Liver (tissue), 9 donors: ENCODE measurements around the gene CDC42SE2. TPM values are rescaled to one million over a fixed set of nuclear protein-coding genes. Genes with fewer than 3 reads are reported as not detected.

Source experiments
- DNase-seq: peaks from one replicate; pipeline ENCODE4 v3.0.0-alpha.2; 2017; ENCODE audit warnings: low spot score
- H3K27ac ChIP-seq, 2 donors: one replicate each; pipeline ENCODE4 v1.7.0; 2013; ENCODE audit warnings: inconsistent platforms in 2 of 2, low read length in 2 of 2, control low read depth in 1 of 2, low read depth in 1 of 2, mild to moderate bottlenecking in 1 of 2
- H3K27me3 ChIP-seq, 4 donors: one replicate each; pipeline versions ENCODE4 v1.6.1 to v1.7.0; 2013; ENCODE audit warnings: low read length in 3 of 4, inconsistent platforms in 1 of 4, mild to moderate bottlenecking in 1 of 4, moderate library complexity in 1 of 4; ENCODE audit not compliant: control insufficient read depth in 4 of 4, insufficient read depth in 4 of 4
- H3K36me3 ChIP-seq, 4 donors: one replicate each; pipeline versions ENCODE4 v1.6.1 to v1.7.0; 2013; ENCODE audit warnings: low read length in 3 of 4, mild to moderate bottlenecking in 3 of 4, low read depth in 1 of 4, moderate library complexity in 1 of 4; ENCODE audit not compliant: control insufficient read depth in 4 of 4, insufficient read depth in 3 of 4
- H3K4me1 ChIP-seq, 4 donors: one replicate each; pipeline versions ENCODE4 v1.6.1 to v1.7.0; 2013; ENCODE audit warnings: low read length in 3 of 4, mild to moderate bottlenecking in 3 of 4, moderate library complexity in 1 of 4; ENCODE audit not compliant: control insufficient read depth in 4 of 4, insufficient read depth in 4 of 4
- H3K4me3 ChIP-seq, 3 donors: one replicate each; pipeline versions ENCODE4 v1.6.1 to v1.7.0; 2013; ENCODE audit warnings: low read length in 3 of 3, control low read depth in 1 of 3, low read depth in 1 of 3, mild to moderate bottlenecking in 1 of 3
- H3K9ac ChIP-seq, 2 donors: one replicate each; pipeline ENCODE4 v1.7.0; 2013; ENCODE audit warnings: low read length in 2 of 2, mild to moderate bottlenecking in 2 of 2, moderate library complexity in 2 of 2, control low read depth in 1 of 2, low read depth in 1 of 2
- H3K9me3 ChIP-seq, 4 donors: one replicate each; pipeline versions ENCODE4 v1.6.1 to v1.7.0; 2013; ENCODE audit warnings: low read length in 3 of 4; ENCODE audit not compliant: control insufficient read depth in 4 of 4
- EGR1 ChIP-seq, 2 donors: IDR thresholded peaks; 2 replicates each; pipeline ENCODE4 v1.6.1; 2016 to 2018; ENCODE audit warnings: antibody characterized with exemption in 2 of 2, low read depth in 2 of 2
- FOXA1 ChIP-seq: IDR thresholded peaks from 2 replicates; pipeline ENCODE4 v1.6.1; 2016; ENCODE audit warnings: antibody characterized with exemption
- FOXA2 ChIP-seq: IDR thresholded peaks from 2 replicates; pipeline ENCODE4 v1.6.1; 2016; ENCODE audit warnings: antibody characterized with exemption
- GABPA ChIP-seq, 2 donors: IDR thresholded peaks in 1 of 2; conservative IDR thresholded peaks in 1 of 2; 2 replicates each; pipeline ENCODE4 v1.6.1; 2016; ENCODE audit warnings: antibody characterized with exemption in 2 of 2, mild to moderate bottlenecking in 1 of 2, moderate library complexity in 1 of 2
- HNF4A ChIP-seq, 2 donors: conservative IDR thresholded peaks; 2 replicates each; pipeline ENCODE4 v1.6.1; 2016; ENCODE audit warnings: antibody characterized with exemption in 2 of 2, mild to moderate bottlenecking in 2 of 2
- HNF4G ChIP-seq: IDR thresholded peaks from 2 replicates; pipeline ENCODE4 v1.6.1; 2016; ENCODE audit warnings: antibody characterized with exemption
- JUND ChIP-seq, 2 donors: IDR thresholded peaks; 2 replicates each; pipeline ENCODE4 v1.6.1; 2016; ENCODE audit warnings: antibody characterized with exemption in 2 of 2
- NR2F2 ChIP-seq: IDR thresholded peaks from 2 replicates; pipeline ENCODE4 v1.6.1; 2016; ENCODE audit warnings: antibody characterized with exemption
- RAD21 ChIP-seq, 2 donors: IDR thresholded peaks; 2 replicates each; pipeline ENCODE4 v1.6.1; 2016; ENCODE audit warnings: antibody characterized with exemption in 2 of 2, mild to moderate bottlenecking in 2 of 2
- RXRA ChIP-seq, 2 donors: IDR thresholded peaks; 2 replicates each; pipeline ENCODE4 v1.6.1; 2017 to 2018; ENCODE audit warnings: antibody characterized with exemption in 2 of 2, mild to moderate bottlenecking in 1 of 2
- SP1 ChIP-seq: IDR thresholded peaks from 2 replicates; pipeline ENCODE4 v1.6.1; 2018; ENCODE audit warnings: antibody characterized with exemption, mild to moderate bottlenecking
- TAF1 ChIP-seq: conservative IDR thresholded peaks from 2 replicates; pipeline ENCODE4 v1.6.1; 2016; ENCODE audit warnings: antibody characterized with exemption, mild to moderate bottlenecking
- YY1 ChIP-seq: IDR thresholded peaks from 2 replicates; pipeline ENCODE4 v1.6.1; 2016; ENCODE audit warnings: antibody characterized with exemption, mild to moderate bottlenecking
- WGBS: extraction: QIAGEN DNeasy Blood & Tissue Kit; methylation state at CpG from one replicate; pipeline ENCODE4 v1.1.7; 2013; 5-methylcytosine and 5-hydroxymethylcytosine counted together
- polyA plus RNA-seq, 2 donors: library from polyadenylated mRNA; stranded (reverse) in 1 of 2; unstranded in 1 of 2; fragments of 200-250 nt in 1 of 2; fragments of >200 nt in 1 of 2; fragmentation: Nextera tagmentation in 1 of 2; extraction: Ambion mirVana in 1 of 2; gene quantifications; one replicate each; pipeline versions ENCODE4 v1.2.1 to v1.2.3, GENCODE V29; 2013 to 2015
- total RNA-seq, 2 donors: library from RNA; depleted of rRNA; stranded (reverse); fragments of >200 nt; gene quantifications; one replicate each; pipeline ENCODE4 v1.2.3, GENCODE V29; 2014
- TF ChIP-seq, protein P1 (sequence below): IDR thresholded peaks from 2 replicates; pipeline ENCODE4 v1.6.1; 2016; ENCODE audit warnings: antibody characterized with exemption
- TF ChIP-seq, protein P2 (sequence below): IDR thresholded peaks from 2 replicates; pipeline ENCODE4 v1.6.1; 2016; ENCODE audit warnings: antibody characterized with exemption
- TF ChIP-seq, protein P3 (sequence below): IDR thresholded peaks from 2 replicates; pipeline ENCODE4 v1.6.1; 2016; ENCODE audit warnings: antibody characterized with exemption
- TF ChIP-seq, protein P4 (sequence below): fragments of 150-350 bp; IDR thresholded peaks from 2 replicates; pipeline ENCODE4 v1.5.1; 2017; ENCODE audit warnings: improper control_type of control experiment, low read depth, low read length; ENCODE audit not compliant: missing input control
- TF ChIP-seq, protein P5 (sequence below): IDR thresholded peaks from 2 replicates; pipeline ENCODE4 v1.6.1; 2016; ENCODE audit warnings: antibody characterized with exemption, mild to moderate bottlenecking
- donor health status: healthy.
- donor health status: healthy.
- donor health status: healthy.
- donor health status: healthy.
- donor health status: healthy.

CDC42SE2 gene
- total and polyA plus RNA-seq, 4 donors, result 7.8 to 31.7 (median 17.0) TPM

DNA sequence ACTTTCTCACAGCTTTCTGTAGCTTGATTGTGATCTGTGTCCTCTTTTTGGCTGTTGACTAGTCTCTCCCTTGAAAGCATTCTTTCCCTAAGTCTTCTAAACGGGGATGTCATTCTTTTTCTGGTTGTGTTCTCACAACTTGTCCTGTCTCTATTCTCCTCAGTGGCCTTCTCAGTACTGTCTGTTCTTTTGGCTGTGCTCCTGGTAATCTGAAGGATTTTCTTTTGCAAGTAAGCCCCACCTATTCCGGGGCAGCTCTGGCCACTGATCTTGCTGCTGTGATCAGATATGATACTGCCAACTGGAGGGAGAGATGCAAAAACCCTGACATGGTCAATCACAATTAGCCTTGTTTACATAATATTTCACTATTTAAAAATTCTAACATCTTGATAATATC lies 172.2 kb downstream of the CDC42SE2 start:
- H3K4me3 ChIP-seq, result no peak overlapping the region
- H3K27ac ChIP-seq, result no peak overlapping the region
- no peaks in the 10 kb centered on the region for H3K9me3 ChIP-seq
- H3K4me1 ChIP-seq, result peaks cover 0 to 1% (median 0%) of the 10 kb centered on the region in 4 donors
- no peaks in the 10 kb centered on the region for H3K27me3 ChIP-seq
- 90% methylated on average over 2 of the region's 2 CpGs for WGBS
- no peak for DNase-seq
- TF ChIP-seq, protein P1, sequence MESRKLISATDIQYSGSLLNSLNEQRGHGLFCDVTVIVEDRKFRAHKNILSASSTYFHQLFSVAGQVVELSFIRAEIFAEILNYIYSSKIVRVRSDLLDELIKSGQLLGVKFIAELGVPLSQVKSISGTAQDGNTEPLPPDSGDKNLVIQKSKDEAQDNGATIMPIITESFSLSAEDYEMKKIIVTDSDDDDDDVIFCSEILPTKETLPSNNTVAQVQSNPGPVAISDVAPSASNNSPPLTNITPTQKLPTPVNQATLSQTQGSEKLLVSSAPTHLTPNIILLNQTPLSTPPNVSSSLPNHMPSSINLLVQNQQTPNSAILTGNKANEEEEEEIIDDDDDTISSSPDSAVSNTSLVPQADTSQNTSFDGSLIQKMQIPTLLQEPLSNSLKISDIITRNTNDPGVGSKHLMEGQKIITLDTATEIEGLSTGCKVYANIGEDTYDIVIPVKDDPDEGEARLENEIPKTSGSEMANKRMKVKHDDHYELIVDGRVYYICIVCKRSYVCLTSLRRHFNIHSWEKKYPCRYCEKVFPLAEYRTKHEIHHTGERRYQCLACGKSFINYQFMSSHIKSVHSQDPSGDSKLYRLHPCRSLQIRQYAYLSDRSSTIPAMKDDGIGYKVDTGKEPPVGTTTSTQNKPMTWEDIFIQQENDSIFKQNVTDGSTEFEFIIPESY, result no peak
- TF ChIP-seq EGR1 (IDR thresholded peaks at IDR 0.05; ENCODE audit: low read depth in 2 of 2), result no peak
- TF ChIP-seq, protein P2, sequence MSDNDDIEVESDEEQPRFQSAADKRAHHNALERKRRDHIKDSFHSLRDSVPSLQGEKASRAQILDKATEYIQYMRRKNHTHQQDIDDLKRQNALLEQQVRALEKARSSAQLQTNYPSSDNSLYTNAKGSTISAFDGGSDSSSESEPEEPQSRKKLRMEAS, result no peak
- H3K9ac ChIP-seq, result no peak overlapping the region
- peaks cover 9 to 38% (median 17%) of the 10 kb centered on the region in 4 donors for H3K36me3 ChIP-seq

DNA sequence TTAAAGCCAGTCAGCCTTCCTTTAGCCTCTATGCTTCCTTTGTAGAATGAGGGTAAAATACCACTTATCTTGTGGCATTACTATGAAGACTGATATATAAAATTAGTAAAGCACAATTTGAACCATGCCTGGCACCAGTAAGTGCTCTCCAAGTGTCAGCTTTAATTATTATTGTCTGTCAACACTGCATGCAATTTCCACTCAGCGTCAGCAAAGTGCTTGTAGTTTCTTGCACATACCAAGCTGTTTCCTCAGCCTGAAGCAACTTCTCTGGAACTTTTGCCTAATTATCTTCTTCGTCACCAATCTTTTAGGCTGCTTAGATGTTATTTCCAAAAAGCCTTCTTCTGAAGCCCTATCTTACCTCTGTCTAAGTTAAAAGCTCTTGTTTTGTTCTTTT lies 177.3 kb downstream of the CDC42SE2 start:
- TF ChIP-seq HNF4G, result no peak
- TF ChIP-seq TAF1, result no peak
- TF ChIP-seq, protein P3, sequence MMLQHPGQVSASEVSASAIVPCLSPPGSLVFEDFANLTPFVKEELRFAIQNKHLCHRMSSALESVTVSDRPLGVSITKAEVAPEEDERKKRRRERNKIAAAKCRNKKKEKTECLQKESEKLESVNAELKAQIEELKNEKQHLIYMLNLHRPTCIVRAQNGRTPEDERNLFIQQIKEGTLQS, result no peak
- no peak for TF ChIP-seq YY1
- TF ChIP-seq, protein P2, result no peak
- TF ChIP-seq EGR1 (IDR thresholded peaks at IDR 0.05; ENCODE audit: low read depth in 2 of 2), result no peak
- TF ChIP-seq FOXA2, result no peak
- TF ChIP-seq, protein P1, result no peak
- TF ChIP-seq RXRA (IDR thresholded peaks at IDR 0.05), result no peak
- TF ChIP-seq NR2F2, result no peak
- TF ChIP-seq, protein P4, sequence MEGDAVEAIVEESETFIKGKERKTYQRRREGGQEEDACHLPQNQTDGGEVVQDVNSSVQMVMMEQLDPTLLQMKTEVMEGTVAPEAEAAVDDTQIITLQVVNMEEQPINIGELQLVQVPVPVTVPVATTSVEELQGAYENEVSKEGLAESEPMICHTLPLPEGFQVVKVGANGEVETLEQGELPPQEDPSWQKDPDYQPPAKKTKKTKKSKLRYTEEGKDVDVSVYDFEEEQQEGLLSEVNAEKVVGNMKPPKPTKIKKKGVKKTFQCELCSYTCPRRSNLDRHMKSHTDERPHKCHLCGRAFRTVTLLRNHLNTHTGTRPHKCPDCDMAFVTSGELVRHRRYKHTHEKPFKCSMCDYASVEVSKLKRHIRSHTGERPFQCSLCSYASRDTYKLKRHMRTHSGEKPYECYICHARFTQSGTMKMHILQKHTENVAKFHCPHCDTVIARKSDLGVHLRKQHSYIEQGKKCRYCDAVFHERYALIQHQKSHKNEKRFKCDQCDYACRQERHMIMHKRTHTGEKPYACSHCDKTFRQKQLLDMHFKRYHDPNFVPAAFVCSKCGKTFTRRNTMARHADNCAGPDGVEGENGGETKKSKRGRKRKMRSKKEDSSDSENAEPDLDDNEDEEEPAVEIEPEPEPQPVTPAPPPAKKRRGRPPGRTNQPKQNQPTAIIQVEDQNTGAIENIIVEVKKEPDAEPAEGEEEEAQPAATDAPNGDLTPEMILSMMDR, result no peak
- no peak for TF ChIP-seq HNF4A (conservative IDR thresholded peaks at IDR 0.05)
- no peak for TF ChIP-seq SP1
- no peak for TF ChIP-seq JUND (IDR thresholded peaks at IDR 0.05)
- TF ChIP-seq, protein P5, sequence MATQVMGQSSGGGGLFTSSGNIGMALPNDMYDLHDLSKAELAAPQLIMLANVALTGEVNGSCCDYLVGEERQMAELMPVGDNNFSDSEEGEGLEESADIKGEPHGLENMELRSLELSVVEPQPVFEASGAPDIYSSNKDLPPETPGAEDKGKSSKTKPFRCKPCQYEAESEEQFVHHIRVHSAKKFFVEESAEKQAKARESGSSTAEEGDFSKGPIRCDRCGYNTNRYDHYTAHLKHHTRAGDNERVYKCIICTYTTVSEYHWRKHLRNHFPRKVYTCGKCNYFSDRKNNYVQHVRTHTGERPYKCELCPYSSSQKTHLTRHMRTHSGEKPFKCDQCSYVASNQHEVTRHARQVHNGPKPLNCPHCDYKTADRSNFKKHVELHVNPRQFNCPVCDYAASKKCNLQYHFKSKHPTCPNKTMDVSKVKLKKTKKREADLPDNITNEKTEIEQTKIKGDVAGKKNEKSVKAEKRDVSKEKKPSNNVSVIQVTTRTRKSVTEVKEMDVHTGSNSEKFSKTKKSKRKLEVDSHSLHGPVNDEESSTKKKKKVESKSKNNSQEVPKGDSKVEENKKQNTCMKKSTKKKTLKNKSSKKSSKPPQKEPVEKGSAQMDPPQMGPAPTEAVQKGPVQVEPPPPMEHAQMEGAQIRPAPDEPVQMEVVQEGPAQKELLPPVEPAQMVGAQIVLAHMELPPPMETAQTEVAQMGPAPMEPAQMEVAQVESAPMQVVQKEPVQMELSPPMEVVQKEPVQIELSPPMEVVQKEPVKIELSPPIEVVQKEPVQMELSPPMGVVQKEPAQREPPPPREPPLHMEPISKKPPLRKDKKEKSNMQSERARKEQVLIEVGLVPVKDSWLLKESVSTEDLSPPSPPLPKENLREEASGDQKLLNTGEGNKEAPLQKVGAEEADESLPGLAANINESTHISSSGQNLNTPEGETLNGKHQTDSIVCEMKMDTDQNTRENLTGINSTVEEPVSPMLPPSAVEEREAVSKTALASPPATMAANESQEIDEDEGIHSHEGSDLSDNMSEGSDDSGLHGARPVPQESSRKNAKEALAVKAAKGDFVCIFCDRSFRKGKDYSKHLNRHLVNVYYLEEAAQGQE, result no peak
- TF ChIP-seq GABPA (IDR thresholded peaks at IDR 0.05 in 1 of 2, conservative IDR thresholded peaks at IDR 0.05 in 1 of 2), result no peak
- no peak for TF ChIP-seq FOXA1
- no peak for TF ChIP-seq RAD21 (IDR thresholded peaks at IDR 0.05)
- 96% methylated on average over 2 of the region's 2 CpGs for WGBS
- no peak overlapping the region for H3K27ac ChIP-seq
- H3K9ac ChIP-seq, result no peak overlapping the region
- peaks cover 0 to under 1% (median 0%) of the 10 kb centered on the region in 4 donors for H3K4me1 ChIP-seq
- H3K9me3 ChIP-seq, result no peaks in the 10 kb centered on the region
- peaks cover 6 to 47% (median 10%) of the 10 kb centered on the region in 4 donors for H3K36me3 ChIP-seq
- no peaks in the 10 kb centered on the region for H3K27me3 ChIP-seq
- no peak overlapping the region for H3K4me3 ChIP-seq
- DNase-seq, result no peak
